ENCODE data around the gene F8.
"Not testable (repeated sequence)": the region's sequence is repeated elsewhere in the genome, so short reads cannot be mapped to it uniquely, and the experiment has no call there.

GRCh38 chrX:154885057-154885456 lies 137.5 kb downstream of the F8 start:
- not testable (repeated sequence) for TF ChIP-seq CTCF (tag by site-specific recombination; IDR thresholded peaks at IDR 0.05); MEIS1 (CRISPR knock-in tag; IDR thresholded peaks at IDR 0.05; ENCODE audit: borderline replicate concordance); PRDM4 (tag by site-specific recombination; IDR thresholded peaks at IDR 0.05); ZNF529 (tag by site-specific recombination; IDR thresholded peaks at IDR 0.05; ENCODE audit: insufficient replicate concordance); ZFP37 (tag by site-specific recombination; IDR thresholded peaks at IDR 0.05); ZNF426 (tag by site-specific recombination; IDR thresholded peaks at IDR 0.05); ZNF580 (tag by site-specific recombination; IDR thresholded peaks at IDR 0.05); TRIM28 (IDR thresholded peaks at IDR 0.05; ENCODE audit: borderline replicate concordance, low read length); KLF7 (tag by site-specific recombination; IDR thresholded peaks at IDR 0.05; ENCODE audit: borderline replicate concordance); ZNF768 (tag by site-specific recombination; IDR thresholded peaks at IDR 0.05); KLF17 (tag by site-specific recombination; IDR thresholded peaks at IDR 0.05); ZNF121 (tag by site-specific recombination; IDR thresholded peaks at IDR 0.05); ZBTB26 (tag by site-specific recombination; optimal IDR thresholded peaks at IDR 0.05); ZNF776 (tag by site-specific recombination; IDR thresholded peaks at IDR 0.05; ENCODE audit: borderline replicate concordance)

Data from HEK293 (cell line).